SK-N-SH (cell line): Measurements from ENCODE around the gene CD2AP. TPM values are rescaled to one million over a fixed set of nuclear protein-coding genes. Genes with fewer than 3 reads are reported as not detected.

Experiments
- CTCF ChIA-PET: fragments of 300-600, 350-600 bp; formaldehyde crosslinking; extraction: SDS; loops from one replicate; lab custom pipeline; 2021; lab: Yijun Ruan, JAX
- POLR2A ChIA-PET: fragments of 350-600 bp; sonication (Branson Sonifier 250); formaldehyde crosslinking; extraction: SDS; loops from one replicate; lab custom pipeline; 2020; ENCODE audit warnings: antibody characterized with exemption, inconsistent platforms; lab: Yijun Ruan, JAX
- DNase-seq: peaks from one replicate; pipeline ENCODE4 v3.0.0; 2012
- H2AFZ ChIP-seq: fragments of 200-600 bp; sonication (generic); 2 replicates; pipeline ENCODE4 v1.8.1; 2016; ENCODE audit warnings: antibody characterized with exemption, mild to moderate bottlenecking, low read depth
- H3F3A ChIP-seq: fragments of 200-600 bp; sonication (generic); replicated peaks from 2 replicates; pipeline ENCODE3; 2016; ENCODE audit warnings: antibody characterized with exemption, mild to moderate bottlenecking; ENCODE audit not compliant: insufficient read depth
- H3K27ac ChIP-seq, 2 experiments: fragments of 200-500 bp in 1 of 2; fragments of 200-600 bp in 1 of 2; sonication (Bioruptor generic) in 1 of 2; sonication (generic), shearing (Covaris generic) in 1 of 2; 2 replicates each; pipeline versions ENCODE4 v1.5.1 to v1.6.1; 2014 to 2016; ENCODE audit warnings: low read depth in 2 of 2, inconsistent platforms in 1 of 2, low read length in 1 of 2, mild to moderate bottlenecking in 1 of 2, mixed read lengths in 1 of 2
- H3K27me3 ChIP-seq: fragments of 200-600 bp; sonication (generic), shearing (Covaris generic); 2 replicates; pipeline ENCODE4 v1.6.1; 2016; ENCODE audit warnings: mixed run types; ENCODE audit not compliant: insufficient read depth
- H3K36me3 ChIP-seq, 2 experiments: fragments of 200-500 bp in 1 of 2; fragments of 200-600 bp in 1 of 2; sonication (Bioruptor generic) in 1 of 2; sonication (generic) in 1 of 2; replicated peaks in 1 of 2; 2 replicates each; pipeline versions ENCODE3 to v1.5.1; 2014 to 2016; ENCODE audit warnings: low read length in 1 of 2, mild to moderate bottlenecking in 1 of 2; ENCODE audit not compliant: insufficient read depth in 2 of 2, control insufficient read depth in 1 of 2
- H3K4me1 ChIP-seq, 2 experiments: fragments of 200-500 bp in 1 of 2; fragments of 200-600 bp in 1 of 2; sonication (Bioruptor generic) in 1 of 2; sonication (generic), shearing (Covaris generic) in 1 of 2; 2 replicates each; pipeline versions ENCODE4 v1.5.1 to v1.6.1; 2014 to 2016; ENCODE audit warnings: low read depth in 1 of 2, low read length in 1 of 2, mixed run types in 1 of 2; ENCODE audit not compliant: insufficient read depth in 2 of 2, control insufficient read depth in 1 of 2
- H3K4me2 ChIP-seq: fragments of 200-600 bp; sonication (generic), shearing (Covaris generic); 2 replicates; pipeline ENCODE4 v1.6.1; 2017; ENCODE audit warnings: mixed run types
- H3K4me3 ChIP-seq, 2 experiments: fragments of 200-500 bp in 1 of 2; fragments of 200-600 bp in 1 of 2; sonication (Bioruptor generic) in 1 of 2; sonication (generic), shearing (Covaris generic) in 1 of 2; 2 replicates each; pipeline versions ENCODE4 v1.5.1 to v1.8.1; 2014 to 2016; ENCODE audit warnings: low read depth in 2 of 2, inconsistent platforms in 1 of 2, low read length in 1 of 2, mild to moderate bottlenecking in 1 of 2, mixed read lengths in 1 of 2, moderate library complexity in 1 of 2
- H3K79me2 ChIP-seq: fragments of 200-600 bp; sonication (generic); 2 replicates; pipeline ENCODE4 v1.8.1; 2017; ENCODE audit warnings: mild to moderate bottlenecking; ENCODE audit not compliant: insufficient read depth
- H3K9ac ChIP-seq: fragments of 200-600 bp; sonication (generic); 2 replicates; pipeline ENCODE4 v1.6.1; 2017; ENCODE audit warnings: mixed run types
- H3K9me2 ChIP-seq: fragments of 200-600 bp; sonication (generic); 2 replicates; pipeline ENCODE4 v1.6.1; 2017; ENCODE audit warnings: mixed run types
- H3K9me3 ChIP-seq: fragments of 200-600 bp; sonication (generic); 2 replicates; pipeline ENCODE4 v1.6.1; 2017; ENCODE audit warnings: mixed run types, mild to moderate bottlenecking, moderate library complexity
- H4K20me1 ChIP-seq: fragments of 200-600 bp; sonication (generic); 2 replicates; pipeline ENCODE4 v1.6.1; 2017; ENCODE audit warnings: mild to moderate bottlenecking, mixed run types; ENCODE audit not compliant: insufficient read depth
- CHD2 ChIP-seq: fragments of 150-350 bp; IDR thresholded peaks from 2 replicates; pipeline ENCODE4 v1.6.1; 2018; ENCODE audit warnings: low read length; ENCODE audit not compliant: partially characterized antibody
- FOXM1 ChIP-seq: IDR thresholded peaks from 2 replicates; pipeline ENCODE4 v1.4.0; 2012; ENCODE audit warnings: low read depth, mild to moderate bottlenecking
- GABPA ChIP-seq: IDR thresholded peaks from 2 replicates; pipeline ENCODE4 v1.4.0; 2012; ENCODE audit warnings: low read depth, mild to moderate bottlenecking
- GATA2 ChIP-seq: sonication (generic); formaldehyde crosslinking; IDR thresholded peaks from 2 replicates; pipeline ENCODE4 v1.5.0; 2020; ENCODE audit warnings: mild to moderate bottlenecking, missing genetic modification reagents
- RAD21 ChIP-seq: IDR thresholded peaks from 2 replicates; pipeline ENCODE4 v1.6.1; 2012; ENCODE audit warnings: mild to moderate bottlenecking, low read length
- RCOR1 ChIP-seq: fragments of 150-350 bp; IDR thresholded peaks from 2 replicates; pipeline ENCODE4 v1.6.1; 2017; ENCODE audit warnings: antibody characterized with exemption, low read length
- RXRA ChIP-seq: IDR thresholded peaks from 2 replicates; pipeline ENCODE4 v1.4.0; 2012; ENCODE audit warnings: low read depth, mild to moderate bottlenecking, borderline replicate concordance
- TEAD4 ChIP-seq: IDR thresholded peaks from 2 replicates; pipeline ENCODE4 v1.4.0; 2012; ENCODE audit warnings: mild to moderate bottlenecking, borderline replicate concordance; ENCODE audit not compliant: insufficient read depth
- USF2 ChIP-seq: fragments of 150-350 bp; IDR thresholded peaks from 2 replicates; pipeline ENCODE4 v1.6.1; 2017; ENCODE audit warnings: antibody characterized with exemption, low read length, low read depth, borderline replicate concordance
- WGBS: methylation state at CpG from one replicate; pipeline ENCODE4 v1.1.6; 2017; ENCODE audit warnings: low lambda C conversion rate; 5-methylcytosine and 5-hydroxymethylcytosine counted together
- polyA plus RNA-seq, 3 experiments: library from polyadenylated mRNA; depleted of rRNA; stranded (reverse); fragments of >200 nt; gene quantifications; 2 replicates each; pipeline ENCODE4 v1.2.3, GENCODE V29; 2012

Gene CD2AP
- polyA plus RNA-seq, 1 of the 3 experiments (the other 2 are of a cell fraction) = 1.6 TPM

- ChIA-PET CTCF (interaction anchor here (1.0 to 1.9 kb wide), 2 partner anchors 62 to 64 kb away, joined by 3 to 4 read pairs; no protein-coding TSS in a partner anchor), POLR2A (no interaction called here)
- TF ChIP-seq FOXM1 (no peak), GATA2 (CRISPR knock-in tag) (0 out of 2 replicates have a peak, but pooled peaks have one; percentile 6), RAD21 (no peak)
- Histone ChIP-seq H3K27me3 (no peaks in the 10 kb centered on the region), H3F3A (peaks cover 7% of the 10 kb centered on the region), H3K4me2 (peak overlapping the region; percentile 84), H2AFZ (peak overlapping the region; percentile 100), H3K9ac (peak overlapping the region; percentile 92), H3K79me2 (peaks cover 51% of the 10 kb centered on the region), H4K20me1 (peaks cover 34% of the 10 kb centered on the region), H3K9me3 (no peaks in the 10 kb centered on the region; the same call in 1 of the 2 replicates), H3K4me1 (peaks cover 0 to 5% of the 10 kb centered on the region in 2 experiments; a peak in 2 of 4 replicates), H3K27ac (peak overlapping the region; percentile 72 to 94), H3K36me3 (no peaks in the 10 kb centered on the region), H3K9me2 (no peaks in the 10 kb centered on the region; the same call in 1 of the 2 replicates), H3K4me3 (peak overlapping the region; percentile 86 to 92)
- no peak for DNase-seq
- WGBS = 2% methylated on average over 12 of the region's 31 CpGs
These were observed 897 bp downstream of the CD2AP start for GRCh38 chr6:47478233-47479139.

GRCh38 chr6:47479140-47479508 is 1.5 kb downstream of the CD2AP start:
- CTCF ChIA-PET = interaction anchor here (1.9 kb wide), 1 partner anchor 64 kb away, joined by 4 read pairs; no protein-coding TSS in a partner anchor
- no peak for DNase-seq
- H3F3A ChIP-seq = peaks cover 7% of the 10 kb centered on the region
- no peaks in the 10 kb centered on the region for H3K27me3 ChIP-seq
- H3K4me3 ChIP-seq = peak overlapping the region; percentile 86 to 92
- H3K9me2 ChIP-seq = no peaks in the 10 kb centered on the region; the same call in 1 of the 2 replicates
- no peaks in the 10 kb centered on the region; the same call in 1 of the 2 replicates for H3K9me3 ChIP-seq
- H4K20me1 ChIP-seq = peaks cover 40% of the 10 kb centered on the region
- POLR2A ChIA-PET = no interaction called here
- H3K4me2 ChIP-seq = peak overlapping the region; percentile 84
- H3K79me2 ChIP-seq = peaks cover 54% of the 10 kb centered on the region
- peak overlapping the region; percentile 100; the same call in 1 of the 2 replicates for H2AFZ ChIP-seq
- peaks cover 5% of the 10 kb centered on the region in 2 experiments; a peak in 3 of 4 replicates for H3K4me1 ChIP-seq
- H3K36me3 ChIP-seq = no peaks in the 10 kb centered on the region
- WGBS = 31% methylated on average over 5 of the region's 5 CpGs
- peak overlapping the region; percentile 92 for H3K9ac ChIP-seq
- peak overlapping the region in 1 of 2 experiments; percentile 94; a peak in 1 of 4 replicates for H3K27ac ChIP-seq
- TF ChIP-seq RXRA = no peak
- TF ChIP-seq TEAD4 = 0 out of 2 replicates have a peak, but pooled peaks have one; percentile 3
- no peak for TF ChIP-seq GABPA
- no peak for TF ChIP-seq CHD2
- no peak for TF ChIP-seq RCOR1
- TF ChIP-seq USF2 = no peak
